GM12892 (cell line): ENCODE data around the gene PXMP4. TPM values are rescaled to one million over a fixed set of nuclear protein-coding genes. Genes with fewer than 3 reads are reported as not detected.
"Not testable (repeated sequence)": the region's sequence is repeated elsewhere in the genome, so short reads cannot be mapped to it uniquely, and the experiment has no call there.

Source experiments
- DNase-seq: peaks from one replicate; pipeline ENCODE4 v3.0.0; 2011; ENCODE audit not compliant: insufficient read length
- FAIRE-seq: peaks from 2 replicates; lab custom pipeline; 2011; peaks lifted over from hg19 to GRCh38; lab: Jason Lieb, UNC
- POLR2A ChIP-seq: IDR thresholded peaks from 2 replicates; pipeline ENCODE4 v1.6.1; 2011; ENCODE audit warnings: low read depth, low read length, control low read depth
- POLR2AphosphoS5 ChIP-seq: IDR thresholded peaks from 2 replicates; pipeline ENCODE4 v1.6.1; 2011; ENCODE audit warnings: low read depth, low read length, control low read depth
- TAF1 ChIP-seq: IDR thresholded peaks from 2 replicates; pipeline ENCODE4 v1.6.1; 2011; ENCODE audit warnings: low read depth, mild to moderate bottlenecking, control low read depth, low read length, borderline replicate concordance
- polyA plus RNA-seq: library from polyadenylated mRNA; unstranded; fragments of >200 nt; gene quantifications from one replicate; pipeline ENCODE4 v1.2.1, GENCODE V29; 2012; ENCODE audit warnings: missing spikeins, inconsistent platforms; ENCODE audit not compliant: missing spikeins

The PXMP4 gene
- polyA plus RNA-seq, result 3.2 TPM

GRCh38 chr20:33719989-33720709 is at the start of gene PXMP4:
Gene PXMP4, minus strand, starts transcription at chr20:33720310. Its CDS starts 103 bp downstream, at chr20:33720207.
- DNase-seq (peak; percentile 92), FAIRE-seq (peak; percentile 97)
- TF ChIP-seq TAF1 (peak; percentile 38; the same call in 1 of the 2 replicates), POLR2AphosphoS5 (peak; percentile 61; the same call in 1 of the 2 replicates), POLR2A (peak; percentile 44; the same call in 1 of the 2 replicates)

- no peak for FAIRE-seq
- TF ChIP-seq POLR2A, result no peak
- no peak for TF ChIP-seq TAF1
- TF ChIP-seq POLR2AphosphoS5, result no peak
- no peak for DNase-seq
Observed at GRCh38 chr20:33769043-33769442, 48.9 kb upstream of the PXMP4 start.

GRCh38 chr20:33767777-33768138 is 47.6 kb upstream of the PXMP4 start:
- no peak for FAIRE-seq
- no peak for DNase-seq
- TF ChIP-seq POLR2AphosphoS5 (no peak), TAF1 (no peak), POLR2A (no peak)

GRCh38 chr20:33766686-33767085 is 46.6 kb upstream of the PXMP4 start:
- no peak for DNase-seq
- FAIRE-seq, result no peak

GRCh38 chr20:33765592-33765991 is 45.5 kb upstream of the PXMP4 start:
- FAIRE-seq (no peak), DNase-seq (no peak)
- no peak for TF ChIP-seq POLR2A
- no peak for TF ChIP-seq TAF1
- TF ChIP-seq POLR2AphosphoS5, result no peak

More at GRCh38 chr20:33766686-33767085, 46.6 kb upstream of the PXMP4 start:
- TF ChIP-seq POLR2AphosphoS5 (no peak), POLR2A (no peak), TAF1 (no peak)

GRCh38 chr20:33765099-33765498 is 45.0 kb upstream of the PXMP4 start:
- FAIRE-seq (no peak), DNase-seq (no peak)

GRCh38 chr20:33761698-33762250 is 41.7 kb upstream of the PXMP4 start:
- FAIRE-seq, result no peak
- no peak for DNase-seq
- no peak for TF ChIP-seq TAF1
- no peak for TF ChIP-seq POLR2AphosphoS5
- no peak for TF ChIP-seq POLR2A

More at GRCh38 chr20:33765099-33765498, 45.0 kb upstream of the PXMP4 start:
- TF ChIP-seq POLR2A (no peak), POLR2AphosphoS5 (no peak), TAF1 (no peak)

GRCh38 chr20:33757458-33757857 is 37.3 kb upstream of the PXMP4 start:
- FAIRE-seq (no peak), DNase-seq (no peak)
- no peak for TF ChIP-seq POLR2A
- TF ChIP-seq POLR2AphosphoS5, result no peak
- TF ChIP-seq TAF1, result no peak

- TF ChIP-seq TAF1, result no peak
- TF ChIP-seq POLR2AphosphoS5, result no peak
- TF ChIP-seq POLR2A, result no peak
- DNase-seq (no peak), FAIRE-seq (no peak)
Observed at GRCh38 chr20:33757046-33757445, 36.9 kb upstream of the PXMP4 start.

GRCh38 chr20:33755936-33756490 is 35.9 kb upstream of the PXMP4 start:
- not testable (repeated sequence) for DNase-seq, FAIRE-seq

- no peak for DNase-seq
- TF ChIP-seq POLR2A (no peak), TAF1 (no peak), POLR2AphosphoS5 (no peak)
- FAIRE-seq, result no peak
Observed at GRCh38 chr20:33753763-33754162, 33.7 kb upstream of the PXMP4 start.

GRCh38 chr20:33753143-33753542 is 33.0 kb upstream of the PXMP4 start:
- no peak for DNase-seq
- TF ChIP-seq POLR2A, result no peak
- TF ChIP-seq TAF1, result no peak
- no peak for TF ChIP-seq POLR2AphosphoS5
- no peak for FAIRE-seq

GRCh38 chr20:33751775-33752174 is 31.7 kb upstream of the PXMP4 start:
- FAIRE-seq (no peak), DNase-seq (no peak)
- no peak for TF ChIP-seq TAF1
- TF ChIP-seq POLR2AphosphoS5, result no peak
- no peak for TF ChIP-seq POLR2A
